ENCODE results near the gene PCYT1A.
"Not testable (repeated sequence)": the region's sequence is repeated elsewhere in the genome, so short reads cannot be mapped to it uniquely, and the experiment has no call there.

PCYT1A gene

GRCh38 chr3:196287440-196288140 is at the start of gene PCYT1A:
PCYT1A (minus strand) TSS chr3:196287726; CDS start chr3:196270531, 17,195 bp downstream.
- FAIRE-seq: no peak

- no peak for FAIRE-seq
These were observed 49.0 kb upstream of the PCYT1A start for GRCh38 chr3:196336319-196337145.

- no peak for FAIRE-seq
These were observed 48.0 kb upstream of the PCYT1A start for GRCh38 chr3:196335503-196335948.

- FAIRE-seq: no peak
These were observed 47.5 kb upstream of the PCYT1A start for GRCh38 chr3:196334982-196335381.

GRCh38 chr3:196332168-196332567 is 44.6 kb upstream of the PCYT1A start:
- FAIRE-seq: no peak

GRCh38 chr3:196327405-196327804 is 39.9 kb upstream of the PCYT1A start:
- FAIRE-seq: no peak

GRCh38 chr3:196326936-196327335 is 39.4 kb upstream of the PCYT1A start:
- no peak for FAIRE-seq

- FAIRE-seq: no peak
These were observed 36.2 kb upstream of the PCYT1A start for GRCh38 chr3:196323691-196324090.

GRCh38 chr3:196323016-196323415 is 35.5 kb upstream of the PCYT1A start:
- FAIRE-seq: no peak

GRCh38 chr3:196321162-196321561 is 33.6 kb upstream of the PCYT1A start:
- no peak for FAIRE-seq

- no peak for FAIRE-seq
These were observed 32.6 kb upstream of the PCYT1A start for GRCh38 chr3:196320137-196320536.

- no peak for FAIRE-seq
These were observed 30.4 kb upstream of the PCYT1A start, which contains the start of gene DYNLT2B for GRCh38 chr3:196317687-196318467. DYNLT2B (minus strand) TSS chr3:196318240; CDS start chr3:196318152, 88 bp downstream.

GRCh38 chr3:196316799-196317686 is 29.5 kb upstream of the PCYT1A start:
- FAIRE-seq: not testable (repeated sequence)

- no peak for FAIRE-seq
These were observed 28.3 kb upstream of the PCYT1A start for GRCh38 chr3:196315821-196316220.

GRCh38 chr3:196314597-196314996 is 27.1 kb upstream of the PCYT1A start:
- FAIRE-seq: no peak

- FAIRE-seq: not testable (repeated sequence)
These were observed 26.6 kb upstream of the PCYT1A start for GRCh38 chr3:196314086-196314485.

GRCh38 chr3:196302960-196303359 is 15.4 kb upstream of the PCYT1A start:
- FAIRE-seq: not testable (repeated sequence)

GRCh38 chr3:196302551-196302950 is 15.0 kb upstream of the PCYT1A start:
- not testable (repeated sequence) for FAIRE-seq

- FAIRE-seq: no peak
These were observed 11.0 kb upstream of the PCYT1A start for GRCh38 chr3:196298521-196298920.

- FAIRE-seq: no peak
These were observed 4.9 kb upstream of the PCYT1A start for GRCh38 chr3:196292286-196292923.

GRCh38 chr3:196288141-196288460 is 575 bp upstream of the PCYT1A start:
- no peak for FAIRE-seq

GRCh38 chr3:196287090-196287439 is 461 bp downstream of the PCYT1A start:
- FAIRE-seq: no peak
